ENCODE results near the gene ENOX1.

ENOX1 gene

GRCh38 chr13:43694146-43694664 lies 92.6 kb downstream of the ENOX1 start:
- no peak for DNase-seq (ENCODE audit: low read depth)
- TF ChIP-seq CTCF (IDR thresholded peaks at IDR 0.05; ENCODE audit: control insufficient read depth, insufficient read depth, low read depth, low read length, missing control alignments) = no peak
- H3K4me3 ChIP-seq (ENCODE audit: control insufficient read depth, low read depth, low read length) = no peak overlapping the region

- TF ChIP-seq CTCF (IDR thresholded peaks at IDR 0.05; ENCODE audit: control insufficient read depth, insufficient read depth, low read depth, low read length, missing control alignments) = no peak
- no peak overlapping the region for H3K4me3 ChIP-seq (ENCODE audit: control insufficient read depth, low read depth, low read length)
- DNase-seq (ENCODE audit: low read depth) = no peak
These were observed 93.1 kb downstream of the ENOX1 start for GRCh38 chr13:43693639-43694038.

GRCh38 chr13:43688227-43688907 lies 98.4 kb downstream of the ENOX1 start:
- DNase-seq (ENCODE audit: low read depth) = no peak
- no peak overlapping the region for H3K4me3 ChIP-seq (ENCODE audit: control insufficient read depth, low read depth, low read length)
- no peak for TF ChIP-seq CTCF (IDR thresholded peaks at IDR 0.05; ENCODE audit: control insufficient read depth, insufficient read depth, low read depth, low read length, missing control alignments)

- DNase-seq (ENCODE audit: low read depth) = no peak
- no peak overlapping the region for H3K4me3 ChIP-seq (ENCODE audit: control insufficient read depth, low read depth, low read length)
- TF ChIP-seq CTCF (IDR thresholded peaks at IDR 0.05; ENCODE audit: control insufficient read depth, insufficient read depth, low read depth, low read length, missing control alignments) = no peak
These were observed 99.7 kb downstream of the ENOX1 start for GRCh38 chr13:43687038-43687437.

- no peak for DNase-seq (ENCODE audit: low read depth)
- no peak for TF ChIP-seq CTCF (IDR thresholded peaks at IDR 0.05; ENCODE audit: control insufficient read depth, insufficient read depth, low read depth, low read length, missing control alignments)
- no peak overlapping the region for H3K4me3 ChIP-seq (ENCODE audit: control insufficient read depth, low read depth, low read length)
These were observed 100.2 kb downstream of the ENOX1 start for GRCh38 chr13:43686557-43686956.

- H3K4me3 ChIP-seq (ENCODE audit: control insufficient read depth, low read depth, low read length) = no peak overlapping the region
- DNase-seq (ENCODE audit: low read depth) = no peak
- no peak for TF ChIP-seq CTCF (IDR thresholded peaks at IDR 0.05; ENCODE audit: control insufficient read depth, insufficient read depth, low read depth, low read length, missing control alignments)
These were observed 101.6 kb downstream of the ENOX1 start for GRCh38 chr13:43684963-43685725.

Data from AG09309 (cell line).